ENCODE results near the gene HOXD3. TPM values are rescaled to one million over a fixed set of nuclear protein-coding genes. Genes with fewer than 3 reads are reported as not detected.

HOXD3 gene
- total RNA-seq, 1 donor: 1.1 TPM

GRCh38 chr2:176118601-176119339 lies 38.3 kb upstream of the HOXD3 start:
- H2AFZ ChIP-seq (ENCODE audit: low read length): no peak overlapping the region
- no peak overlapping the region for H3K4me2 ChIP-seq (ENCODE audit: insufficient read depth, low read length)
- peak; percentile 51 for TF ChIP-seq CTCF (IDR thresholded peaks at IDR 0.05; ENCODE audit: extremely low read depth, low read depth, low read length)
- H4K20me1 ChIP-seq (ENCODE audit: insufficient read depth, low read length): no peaks in the 10 kb centered on the region
- H3K27ac ChIP-seq (ENCODE audit: low read depth, low read length): no peak overlapping the region
- H3K4me1 ChIP-seq (ENCODE audit: insufficient read depth, low read length): peaks cover 6% of the 10 kb centered on the region
- no peaks in the 10 kb centered on the region for H3K9me3 ChIP-seq (ENCODE audit: low read depth, low read length)
- H3K4me3 ChIP-seq (ENCODE audit: insufficient read depth, low read length): no peak overlapping the region
- H3K79me2 ChIP-seq (ENCODE audit: insufficient read depth, low read length): no peaks in the 10 kb centered on the region
- H3K27me3 ChIP-seq (ENCODE audit: insufficient read depth, low read length): peaks cover 98% of the 10 kb centered on the region
- no peaks in the 10 kb centered on the region for H3K36me3 ChIP-seq (ENCODE audit: insufficient read depth, low read length)
- peak; percentile 74 for DNase-seq (ENCODE audit: insufficient read length, low spot score, missing footprints)

- Histone ChIP-seq H3K9me3 (ENCODE audit: low read depth, low read length) (no peaks in the 10 kb centered on the region), H3K36me3 (ENCODE audit: insufficient read depth, low read length) (no peaks in the 10 kb centered on the region), H3K79me2 (ENCODE audit: insufficient read depth, low read length) (no peaks in the 10 kb centered on the region), H3K27me3 (ENCODE audit: insufficient read depth, low read length) (peaks cover 87% of the 10 kb centered on the region), H3K4me3 (ENCODE audit: insufficient read depth, low read length) (no peak overlapping the region), H3K27ac (ENCODE audit: low read depth, low read length) (no peak overlapping the region), H4K20me1 (ENCODE audit: insufficient read depth, low read length) (no peaks in the 10 kb centered on the region), H2AFZ (ENCODE audit: low read length) (no peak overlapping the region), H3K4me1 (ENCODE audit: insufficient read depth, low read length) (peaks cover 6% of the 10 kb centered on the region), H3K4me2 (ENCODE audit: insufficient read depth, low read length) (no peak overlapping the region)
- DNase-seq (ENCODE audit: insufficient read length, low spot score, missing footprints): peak; percentile 58
- peak; percentile 5 for TF ChIP-seq CTCF (IDR thresholded peaks at IDR 0.05; ENCODE audit: extremely low read depth, low read depth, low read length)
These were observed 36.5 kb upstream of the HOXD3 start for GRCh38 chr2:176120364-176121189.

GRCh38 chr2:176121190-176122051 lies 35.7 kb upstream of the HOXD3 start:
- TF ChIP-seq CTCF (IDR thresholded peaks at IDR 0.05; ENCODE audit: extremely low read depth, low read depth, low read length): no peak
- Histone ChIP-seq H3K27ac (ENCODE audit: low read depth, low read length) (no peak overlapping the region), H3K4me3 (ENCODE audit: insufficient read depth, low read length) (peak overlapping the region; percentile 76), H3K4me1 (ENCODE audit: insufficient read depth, low read length) (peaks cover 6% of the 10 kb centered on the region), H3K9me3 (ENCODE audit: low read depth, low read length) (no peaks in the 10 kb centered on the region), H2AFZ (ENCODE audit: low read length) (no peak overlapping the region), H3K4me2 (ENCODE audit: insufficient read depth, low read length) (no peak overlapping the region), H3K79me2 (ENCODE audit: insufficient read depth, low read length) (no peaks in the 10 kb centered on the region), H4K20me1 (ENCODE audit: insufficient read depth, low read length) (no peaks in the 10 kb centered on the region), H3K36me3 (ENCODE audit: insufficient read depth, low read length) (no peaks in the 10 kb centered on the region), H3K27me3 (ENCODE audit: insufficient read depth, low read length) (peaks cover 79% of the 10 kb centered on the region)
- DNase-seq (ENCODE audit: insufficient read length, low spot score, missing footprints): no peak

All from osteoblast (primary cell).